Skeletal muscle satellite cell (primary cell): ENCODE results near the gene INTS1.
A peak's percentile ranks its signal among the peaks of the same experiment; 100 is the strongest.

ENCODE experiments used
- H3K27me3 ChIP-seq: 2 replicates; pipeline ENCODE4 v1.7.0; 2013; ENCODE audit warnings: low read length; ENCODE audit not compliant: control insufficient read depth, insufficient read depth
- H3K36me3 ChIP-seq: 2 replicates; pipeline ENCODE4 v1.7.0; 2013; ENCODE audit warnings: mild to moderate bottlenecking, control low read depth, low read length; ENCODE audit not compliant: insufficient read depth
- H3K4me1 ChIP-seq: 2 replicates; pipeline ENCODE4 v1.7.0; 2013; ENCODE audit warnings: low read length; ENCODE audit not compliant: control insufficient read depth, insufficient read depth
- H3K4me2 ChIP-seq: 2 replicates; pipeline ENCODE4 v1.7.0; 2013; ENCODE audit warnings: mild to moderate bottlenecking, low read length
- H3K4me3 ChIP-seq: 2 replicates; pipeline ENCODE4 v1.7.0; 2013; ENCODE audit warnings: low read length
- H3K9ac ChIP-seq: 2 replicates; pipeline ENCODE4 v1.7.0; 2013; ENCODE audit warnings: mild to moderate bottlenecking, low read depth, low read length, moderate library complexity
- H3K9me3 ChIP-seq: replicated peaks from 2 replicates; pipeline ENCODE4 v1.7.0; 2013; ENCODE audit warnings: mild to moderate bottlenecking, control low read depth, low read length

Gene INTS1

DNA sequence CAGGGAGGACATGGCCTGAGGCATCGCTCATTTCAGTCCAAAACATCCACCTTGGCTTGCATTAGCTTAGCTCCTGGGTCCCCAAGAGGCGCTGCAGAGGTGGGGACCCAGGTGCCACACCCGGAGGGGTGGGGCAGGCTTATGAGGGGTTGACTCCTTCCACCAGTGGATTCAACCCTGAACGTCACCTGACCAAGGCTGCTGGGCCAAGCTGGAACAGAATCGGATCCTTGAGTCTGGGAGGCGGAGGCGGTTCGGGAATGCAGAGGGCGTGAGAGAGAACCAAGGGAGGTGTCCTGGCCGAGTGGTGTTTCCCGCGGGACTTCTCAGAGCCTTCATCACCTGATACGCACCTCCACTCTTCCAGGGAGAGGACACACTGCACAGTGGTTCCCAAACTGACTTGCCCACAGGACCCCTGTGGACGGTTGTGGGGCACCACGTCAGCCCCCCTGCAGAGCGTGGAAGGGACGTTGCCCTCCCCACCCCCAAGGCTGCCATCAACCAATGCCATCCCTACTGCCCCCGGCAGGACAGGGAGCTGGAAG, 40.4 kb downstream of the INTS1 start:
- Histone ChIP-seq H3K4me3 (no peak overlapping the region), H3K4me1 (peaks cover 29% of the 10 kb centered on the region), H3K4me2 (no peak overlapping the region), H3K36me3 (peaks cover 1% of the 10 kb centered on the region), H3K9ac (no peak overlapping the region), H3K27me3 (no peaks in the 10 kb centered on the region), H3K9me3 (no peaks in the 10 kb centered on the region)

DNA sequence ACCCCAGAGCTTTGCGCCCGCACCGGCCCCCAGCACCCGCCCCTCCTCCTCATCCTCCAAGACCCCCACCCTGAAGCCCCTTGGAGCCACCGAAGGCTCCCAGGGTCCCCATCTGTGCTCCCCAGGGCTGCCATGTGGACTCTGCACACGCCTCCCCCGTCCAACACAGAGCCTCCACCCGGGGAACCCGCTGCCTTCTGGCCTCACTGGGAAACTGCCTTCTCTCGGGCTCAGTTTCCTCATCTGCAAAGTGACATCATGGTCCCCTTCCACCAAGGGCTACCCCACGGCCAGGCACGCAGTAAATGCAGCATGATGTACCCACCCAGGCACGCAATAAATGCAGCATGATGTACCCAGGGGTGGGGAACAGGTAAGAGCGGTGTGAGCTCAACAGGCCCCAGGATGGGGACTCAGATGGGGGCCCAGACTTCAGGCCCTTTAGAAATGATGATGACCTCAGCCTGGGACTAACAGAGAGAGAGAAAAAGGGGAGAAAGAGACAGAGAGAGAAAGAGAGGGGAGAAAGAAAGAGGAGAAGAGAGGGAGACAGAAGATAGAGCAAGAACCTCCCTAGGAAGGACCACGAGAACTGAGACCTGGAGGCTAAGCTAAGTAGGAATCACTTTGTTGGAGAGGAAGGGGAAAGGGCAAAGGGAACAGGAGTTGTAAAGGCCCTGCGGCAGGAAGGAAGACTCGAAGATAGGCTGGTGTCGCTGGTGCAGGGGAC, 42.4 kb downstream of the INTS1 start:
- Histone ChIP-seq H3K27me3 (no peaks in the 10 kb centered on the region), H3K36me3 (no peaks in the 10 kb centered on the region), H3K9me3 (no peaks in the 10 kb centered on the region), H3K4me3 (no peak overlapping the region), H3K4me2 (no peak overlapping the region), H3K9ac (no peak overlapping the region), H3K4me1 (peaks cover 45% of the 10 kb centered on the region)

DNA sequence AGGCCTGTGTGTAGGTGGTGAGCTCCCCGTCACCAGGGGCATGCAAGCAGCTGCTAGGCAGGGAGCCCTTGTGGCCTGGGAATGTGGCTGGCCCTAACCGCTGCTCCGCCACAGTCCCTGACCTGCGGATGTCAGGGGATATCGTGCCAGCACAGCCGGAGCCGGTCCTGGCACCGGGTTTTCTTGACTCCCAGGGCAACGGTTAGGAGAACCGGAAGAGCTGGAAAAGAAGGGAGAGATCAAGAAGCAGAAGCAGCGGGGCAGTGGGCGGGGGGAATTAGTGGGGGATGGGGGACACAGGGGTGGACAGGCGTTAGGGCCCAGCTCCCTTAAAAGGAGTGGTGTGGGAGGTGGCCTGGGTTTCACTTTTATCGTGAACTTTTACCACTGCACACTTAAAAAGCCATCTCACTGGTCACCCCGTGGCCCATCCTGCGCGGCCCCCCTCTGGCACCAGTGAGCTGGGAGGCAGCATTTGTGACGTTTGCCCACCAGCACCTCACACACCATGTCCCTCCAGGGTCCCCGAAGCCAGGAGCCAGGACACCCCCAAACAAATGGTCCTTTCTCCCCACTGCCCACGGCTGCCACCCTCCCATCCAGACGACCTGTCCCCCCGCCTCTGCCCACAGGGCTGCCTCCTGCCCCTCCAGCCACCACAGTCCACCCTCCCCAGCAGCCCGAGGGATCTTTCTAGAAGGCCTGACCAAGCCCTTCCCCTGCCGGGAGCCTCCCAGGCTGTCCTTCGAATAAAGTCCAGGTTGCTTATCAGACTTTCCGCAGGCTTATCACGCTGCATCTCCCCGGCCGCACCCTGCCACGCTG, 43.2 kb downstream of the INTS1 start:
- Histone ChIP-seq H3K4me2 (peak overlapping the region; percentile 86), H3K9me3 (no peaks in the 10 kb centered on the region), H3K4me1 (peaks cover 41% of the 10 kb centered on the region), H3K27me3 (no peaks in the 10 kb centered on the region), H3K4me3 (no peak overlapping the region), H3K36me3 (no peaks in the 10 kb centered on the region), H3K9ac (no peak overlapping the region)

DNA sequence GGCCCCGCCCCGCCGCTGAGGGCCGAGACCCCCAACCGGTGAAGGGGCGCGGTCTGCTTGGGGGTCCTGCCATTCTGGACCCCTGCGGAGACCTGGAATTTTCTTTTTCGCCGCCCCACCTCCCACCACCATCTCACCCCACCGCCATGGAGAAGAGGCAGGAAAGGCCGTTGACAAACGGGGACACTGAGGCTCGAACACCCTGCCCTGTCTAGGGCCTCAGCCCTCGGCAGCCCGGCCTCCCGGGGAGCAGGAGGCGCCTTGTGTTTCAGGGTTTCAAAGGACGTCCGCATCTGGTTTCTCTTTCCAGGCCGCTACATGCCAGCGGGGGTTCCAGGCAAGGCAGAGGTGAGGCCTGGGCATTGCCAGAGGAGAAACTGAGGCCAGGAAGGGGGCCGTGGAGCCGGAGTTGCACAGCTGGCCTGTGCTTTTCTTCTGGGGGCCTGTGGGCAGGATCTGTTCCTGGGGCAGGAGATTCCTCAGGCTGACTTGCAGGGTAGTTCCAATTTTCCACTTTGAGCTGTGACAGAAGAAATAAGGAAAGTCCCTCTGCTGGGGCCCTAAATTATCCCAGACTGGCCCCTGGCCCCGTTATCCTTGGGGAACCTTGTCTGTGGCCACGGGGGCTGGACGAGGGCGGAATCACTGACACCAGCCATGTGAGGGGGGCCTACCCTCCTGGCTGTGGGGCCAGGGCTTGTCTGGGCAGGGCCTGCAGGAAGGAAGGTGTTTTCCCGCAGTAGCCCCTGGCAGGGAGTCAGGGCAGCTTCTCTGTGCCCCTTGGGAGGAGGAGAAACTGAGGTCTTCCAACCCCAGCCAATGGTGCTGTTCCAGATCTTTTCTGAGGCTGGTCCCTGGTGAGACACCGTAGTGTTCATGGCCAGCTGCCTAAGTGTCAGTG, 44.0 kb downstream of the INTS1 start:
- Histone ChIP-seq H3K4me2 (peak overlapping the region; percentile 86), H3K4me3 (peak overlapping the region; percentile 57), H3K9me3 (no peaks in the 10 kb centered on the region), H3K27me3 (no peaks in the 10 kb centered on the region), H3K4me1 (peaks cover 41% of the 10 kb centered on the region), H3K36me3 (no peaks in the 10 kb centered on the region), H3K9ac (peak overlapping the region; percentile 14)

DNA sequence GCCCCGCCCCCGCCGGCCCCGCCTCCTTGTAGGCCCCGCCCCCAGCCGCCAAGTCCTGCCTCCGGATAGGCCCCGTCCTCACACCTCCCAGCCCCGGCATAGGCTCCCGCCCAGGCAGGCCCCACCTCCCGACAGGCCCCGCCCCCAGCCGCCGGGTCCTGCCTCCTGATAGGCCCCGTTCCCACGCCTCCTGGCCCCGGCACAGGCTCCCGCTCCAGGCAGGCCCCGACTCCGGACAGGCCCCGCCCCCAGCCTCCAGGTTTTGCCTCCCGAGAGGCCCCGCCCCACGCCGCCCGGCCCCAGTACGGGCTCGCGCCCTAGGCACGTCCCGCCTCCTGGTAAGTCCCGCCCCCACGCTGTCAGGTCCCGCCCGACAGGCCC, 44.7 kb downstream of the INTS1 start:
- H3K4me2 ChIP-seq: peak overlapping the region; percentile 99
- H3K9me3 ChIP-seq: no peaks in the 10 kb centered on the region
- H3K4me1 ChIP-seq: peaks cover 45% of the 10 kb centered on the region
- peak overlapping the region; percentile 90 for H3K4me3 ChIP-seq
- no peaks in the 10 kb centered on the region for H3K27me3 ChIP-seq
- peak overlapping the region; percentile 88 for H3K9ac ChIP-seq
- H3K36me3 ChIP-seq: no peaks in the 10 kb centered on the region

DNA sequence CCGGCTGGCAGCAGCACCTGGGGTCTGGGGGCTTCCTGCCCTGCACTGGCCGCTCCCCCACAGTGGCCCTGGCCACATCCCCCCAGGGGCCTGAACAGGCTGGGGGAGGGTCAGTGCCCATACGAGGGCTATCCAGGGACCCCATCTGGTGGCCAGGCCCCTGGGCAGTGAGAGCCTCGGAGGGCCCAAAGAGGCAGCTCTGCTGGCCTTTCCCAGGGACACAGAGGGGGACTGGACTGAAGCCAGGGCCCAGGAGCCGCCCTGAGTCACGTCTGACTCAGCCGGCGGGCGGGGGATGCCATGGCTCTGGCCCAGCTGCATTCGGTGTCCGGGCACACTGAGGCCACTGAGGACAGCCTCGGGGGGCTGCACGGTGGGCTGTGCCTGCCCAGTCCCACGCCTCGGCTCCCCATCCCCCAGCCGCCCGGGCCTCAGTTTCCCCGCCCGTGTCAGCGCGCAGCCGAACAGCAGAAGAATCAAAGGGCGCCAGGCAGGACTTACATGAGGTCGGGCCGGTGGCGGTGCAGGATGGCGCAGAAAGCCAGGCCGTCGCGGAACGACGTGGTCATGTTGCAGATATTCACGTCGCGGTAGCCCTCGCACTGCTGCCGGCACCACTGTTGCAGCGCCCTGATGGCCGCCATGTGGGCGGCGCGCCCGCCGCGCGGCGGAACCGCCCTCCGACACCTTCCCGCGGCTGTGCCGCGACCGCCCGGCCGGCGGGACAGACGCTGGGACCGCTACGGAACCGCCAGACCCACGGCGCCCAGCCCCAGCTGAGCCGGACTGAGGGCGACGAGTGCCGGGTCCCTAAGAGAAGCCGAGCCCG, 45.3 kb downstream of the INTS1 start, which contains the start of gene MICALL2:
Gene MICALL2, minus strand, starts transcription at position 788 of the 829 bp plus-strand sequence. Its CDS starts 144 bp downstream, at position 644.
- H3K4me2 ChIP-seq: peak within 1 kb of the TSS; percentile 99
- H3K4me3 ChIP-seq: peak within 1 kb of the TSS; percentile 90
- no peaks in the 10 kb centered on the region for H3K36me3 ChIP-seq
- H3K27me3 ChIP-seq: no peaks in the 10 kb centered on the region
- no peaks in the 10 kb centered on the region for H3K9me3 ChIP-seq
- H3K9ac ChIP-seq: peak within 1 kb of the TSS; percentile 88
- peaks cover 45% of the 10 kb centered on the region for H3K4me1 ChIP-seq

DNA sequence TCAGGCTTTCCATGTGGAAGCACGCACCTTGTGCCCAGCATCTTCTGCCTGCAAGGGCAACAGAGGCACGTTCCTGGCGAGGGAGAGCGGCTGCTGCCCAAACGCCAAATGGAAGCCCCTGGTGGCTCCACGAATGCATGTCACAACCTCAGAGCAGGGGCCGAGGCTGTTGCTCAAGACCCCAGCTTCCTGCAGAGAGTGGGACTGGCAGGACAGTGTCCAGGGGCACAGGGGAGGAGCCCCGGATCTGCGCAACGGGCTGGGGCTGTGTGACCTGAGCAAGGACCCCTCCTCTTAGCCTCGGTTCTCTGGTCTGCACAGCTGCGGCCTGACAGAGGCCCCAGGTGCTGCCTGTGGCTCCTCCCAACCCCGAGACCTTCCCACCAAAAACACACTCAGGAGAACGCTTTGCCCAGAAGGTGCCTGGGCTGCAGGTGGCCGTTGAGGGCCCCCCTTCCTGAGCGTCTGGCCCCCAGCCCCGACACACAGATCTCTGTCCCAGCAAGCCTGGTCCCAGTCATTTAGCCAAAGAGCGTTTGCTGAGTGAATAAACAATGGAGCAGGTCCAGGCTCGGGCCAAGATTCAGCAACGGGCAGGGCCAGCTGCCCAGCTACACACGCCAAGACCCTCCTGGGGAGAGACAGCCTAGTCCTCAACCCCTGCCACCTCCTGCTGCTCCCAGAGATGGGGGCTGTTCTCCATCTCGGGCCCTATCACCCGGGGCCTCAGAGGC, 46.1 kb downstream of the INTS1 start:
- H3K9me3 ChIP-seq: no peaks in the 10 kb centered on the region
- peak overlapping the region; percentile 88 for H3K9ac ChIP-seq
- H3K4me1 ChIP-seq: peaks cover 45% of the 10 kb centered on the region

DNA sequence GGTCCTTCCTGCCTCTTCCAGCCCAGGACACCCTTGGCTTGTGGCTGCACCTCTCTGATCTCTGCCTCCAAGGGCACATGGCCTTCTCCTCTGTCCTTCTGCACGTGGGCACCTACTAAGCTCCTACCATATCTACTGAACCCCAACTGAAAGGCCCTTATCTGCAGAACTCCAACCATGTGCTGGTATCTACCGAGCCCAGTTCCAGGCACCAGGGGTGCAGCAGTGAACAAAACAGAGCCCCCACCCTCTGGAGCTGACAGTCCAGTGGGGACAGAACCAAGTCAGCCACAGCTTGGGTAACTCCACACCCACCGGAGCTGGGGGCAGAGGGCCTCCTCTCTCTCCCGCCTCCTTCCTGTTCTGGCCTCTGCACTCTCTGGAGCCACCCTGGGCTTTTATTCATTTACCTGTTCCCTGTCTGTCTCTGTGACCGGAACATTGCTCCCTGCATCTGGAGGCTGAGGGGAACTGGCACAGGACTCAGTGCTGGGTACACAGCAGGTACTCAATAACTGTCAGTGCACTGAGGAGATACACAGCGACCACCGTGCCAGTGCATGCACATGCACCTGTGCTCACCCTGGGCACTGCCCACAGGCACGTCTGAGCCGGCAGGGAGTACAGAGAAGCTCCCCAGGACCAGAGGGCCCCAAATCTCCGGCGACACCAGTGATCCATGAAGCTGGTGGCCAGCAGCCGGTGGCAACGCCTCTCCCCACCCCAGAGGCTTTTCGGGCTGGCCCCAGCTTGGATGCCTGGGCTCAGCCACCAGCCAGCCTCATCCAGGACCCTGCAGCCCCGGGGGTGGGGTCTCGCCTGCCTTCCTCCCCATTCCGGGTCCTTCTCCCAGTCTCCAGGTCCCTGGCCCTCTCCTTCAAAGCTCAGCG, 46.9 kb downstream of the INTS1 start:
- H3K36me3 ChIP-seq: no peaks in the 10 kb centered on the region
- H3K27me3 ChIP-seq: no peaks in the 10 kb centered on the region
- H3K9ac ChIP-seq: peak overlapping the region; percentile 88
- H3K9me3 ChIP-seq: no peaks in the 10 kb centered on the region
- H3K4me2 ChIP-seq: peak overlapping the region; percentile 99
- H3K4me1 ChIP-seq: peaks cover 37% of the 10 kb centered on the region
- peak overlapping the region; percentile 90 for H3K4me3 ChIP-seq

More for the DNA sequence above, 46.1 kb downstream of the INTS1 start:
- no peaks in the 10 kb centered on the region for H3K27me3 ChIP-seq
- no peaks in the 10 kb centered on the region for H3K36me3 ChIP-seq
- H3K4me3 ChIP-seq: peak overlapping the region; percentile 90
- peak overlapping the region; percentile 99 for H3K4me2 ChIP-seq

DNA sequence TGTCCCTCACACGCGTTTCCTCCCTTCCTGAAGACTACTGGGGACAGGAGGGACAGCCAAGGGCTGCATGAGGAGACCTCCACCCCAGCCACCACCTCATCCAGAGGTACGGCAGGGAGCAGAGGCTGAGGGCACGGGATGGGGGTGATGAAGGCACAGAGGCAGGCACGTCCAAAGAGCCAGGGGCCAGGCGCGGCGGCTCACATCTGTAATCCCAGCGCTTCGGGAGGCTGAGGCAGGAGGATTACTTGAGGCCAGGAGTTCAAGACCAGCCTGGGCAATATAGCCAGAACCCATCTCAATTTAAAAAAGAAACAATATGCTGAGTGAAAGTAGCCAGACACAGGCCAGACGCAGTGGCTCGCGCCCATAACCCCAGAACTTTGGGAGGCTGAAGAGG, 48.2 kb downstream of the INTS1 start:
- H3K4me1 ChIP-seq: peaks cover 33% of the 10 kb centered on the region
- no peak overlapping the region for H3K4me2 ChIP-seq
- no peak overlapping the region for H3K4me3 ChIP-seq
- no peaks in the 10 kb centered on the region for H3K9me3 ChIP-seq
- no peaks in the 10 kb centered on the region for H3K36me3 ChIP-seq
- H3K9ac ChIP-seq: no peak overlapping the region
- H3K27me3 ChIP-seq: no peaks in the 10 kb centered on the region
